ENCODE data around the gene RNASE8.

Gene RNASE8

GRCh38 chr14:21103710-21104447 is 46.3 kb downstream of the RNASE8 start:
- H3K4me3 ChIP-seq (ENCODE audit: low read depth, low read length) = peak overlapping the region; percentile 73
- H3K27me3 ChIP-seq (replicated peaks) = no peaks in the 10 kb centered on the region

GRCh38 chr14:21104448-21105060 is 46.9 kb downstream of the RNASE8 start:
- TF ChIP-seq CTCF (IDR thresholded peaks at IDR 0.05; ENCODE audit: low read depth, low read length, missing control alignments) = peak; percentile 100
- peak; percentile 72 for DNase-seq
- peak overlapping the region; percentile 73 for H3K4me3 ChIP-seq (ENCODE audit: low read depth, low read length)
- peak overlapping the region; percentile 100 for H3K27ac ChIP-seq
- H3K27me3 ChIP-seq (replicated peaks) = no peaks in the 10 kb centered on the region
- H3K36me3 ChIP-seq (replicated peaks) = no peaks in the 10 kb centered on the region
- in situ Hi-C loops (cut with HindIII; ENCODE audit: low pct_ligation_motif_present, low sequenced_read_pairs) = no loop called here

More at GRCh38 chr14:21103710-21104447, 46.3 kb downstream of the RNASE8 start:
- in situ Hi-C loops (cut with HindIII; ENCODE audit: low pct_ligation_motif_present, low sequenced_read_pairs) = no loop called here
- TF ChIP-seq CTCF (IDR thresholded peaks at IDR 0.05; ENCODE audit: low read depth, low read length, missing control alignments) = peak; percentile 87
- DNase-seq = peak; percentile 93
- peak overlapping the region; percentile 100 for H3K27ac ChIP-seq
- no peaks in the 10 kb centered on the region for H3K36me3 ChIP-seq (replicated peaks)

GRCh38 chr14:21105095-21105494 is 47.5 kb downstream of the RNASE8 start:
- in situ Hi-C loops (cut with HindIII; ENCODE audit: low pct_ligation_motif_present, low sequenced_read_pairs) = no loop called here
- no peak for DNase-seq
- H3K36me3 ChIP-seq (replicated peaks) = no peaks in the 10 kb centered on the region
- H3K4me3 ChIP-seq (ENCODE audit: low read depth, low read length) = no peak overlapping the region
- H3K27ac ChIP-seq = no peak overlapping the region
- no peak for TF ChIP-seq CTCF (IDR thresholded peaks at IDR 0.05; ENCODE audit: low read depth, low read length, missing control alignments)
- no peaks in the 10 kb centered on the region for H3K27me3 ChIP-seq (replicated peaks)

- TF ChIP-seq CTCF (IDR thresholded peaks at IDR 0.05; ENCODE audit: low read depth, low read length, missing control alignments) = no peak
- in situ Hi-C loops (cut with HindIII; ENCODE audit: low pct_ligation_motif_present, low sequenced_read_pairs) = no loop called here
- no peaks in the 10 kb centered on the region for H3K36me3 ChIP-seq (replicated peaks)
- H3K27ac ChIP-seq = peak overlapping the region; percentile 8
- no peaks in the 10 kb centered on the region for H3K27me3 ChIP-seq (replicated peaks)
- no peak overlapping the region for H3K4me3 ChIP-seq (ENCODE audit: low read depth, low read length)
- no peak for DNase-seq
These were observed 48.5 kb downstream of the RNASE8 start for GRCh38 chr14:21106176-21106497.

- no peak overlapping the region for H3K4me3 ChIP-seq (ENCODE audit: low read depth, low read length)
- TF ChIP-seq CTCF (IDR thresholded peaks at IDR 0.05; ENCODE audit: low read depth, low read length, missing control alignments) = peak; percentile 95
- in situ Hi-C loops (cut with HindIII; ENCODE audit: low pct_ligation_motif_present, low sequenced_read_pairs) = no loop called here
- H3K27ac ChIP-seq = peak overlapping the region; percentile 8
- no peaks in the 10 kb centered on the region for H3K36me3 ChIP-seq (replicated peaks)
- no peaks in the 10 kb centered on the region for H3K27me3 ChIP-seq (replicated peaks)
- DNase-seq = peak; percentile 74
These were observed 49.1 kb downstream of the RNASE8 start for GRCh38 chr14:21106498-21107282.

All from brain microvascular endothelial cell (primary cell).